ENCODE results near the gene TMEM31. TPM values are rescaled to one million over a fixed set of nuclear protein-coding genes. Genes with fewer than 3 reads are reported as not detected.

Gene TMEM31
- total RNA-seq, result not detected

- TF ChIP-seq, protein P1, sequence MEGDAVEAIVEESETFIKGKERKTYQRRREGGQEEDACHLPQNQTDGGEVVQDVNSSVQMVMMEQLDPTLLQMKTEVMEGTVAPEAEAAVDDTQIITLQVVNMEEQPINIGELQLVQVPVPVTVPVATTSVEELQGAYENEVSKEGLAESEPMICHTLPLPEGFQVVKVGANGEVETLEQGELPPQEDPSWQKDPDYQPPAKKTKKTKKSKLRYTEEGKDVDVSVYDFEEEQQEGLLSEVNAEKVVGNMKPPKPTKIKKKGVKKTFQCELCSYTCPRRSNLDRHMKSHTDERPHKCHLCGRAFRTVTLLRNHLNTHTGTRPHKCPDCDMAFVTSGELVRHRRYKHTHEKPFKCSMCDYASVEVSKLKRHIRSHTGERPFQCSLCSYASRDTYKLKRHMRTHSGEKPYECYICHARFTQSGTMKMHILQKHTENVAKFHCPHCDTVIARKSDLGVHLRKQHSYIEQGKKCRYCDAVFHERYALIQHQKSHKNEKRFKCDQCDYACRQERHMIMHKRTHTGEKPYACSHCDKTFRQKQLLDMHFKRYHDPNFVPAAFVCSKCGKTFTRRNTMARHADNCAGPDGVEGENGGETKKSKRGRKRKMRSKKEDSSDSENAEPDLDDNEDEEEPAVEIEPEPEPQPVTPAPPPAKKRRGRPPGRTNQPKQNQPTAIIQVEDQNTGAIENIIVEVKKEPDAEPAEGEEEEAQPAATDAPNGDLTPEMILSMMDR (IDR thresholded peaks at IDR 0.05; ENCODE audit: low read depth), result no peak
Observed at GRCh38 chrX:103710609-103711008, at the start of gene TMEM31. TSS of gene TMEM31 (plus strand) at chrX:103710909. CDS start at chrX:103712259, 1,350 bp downstream.

DNA sequence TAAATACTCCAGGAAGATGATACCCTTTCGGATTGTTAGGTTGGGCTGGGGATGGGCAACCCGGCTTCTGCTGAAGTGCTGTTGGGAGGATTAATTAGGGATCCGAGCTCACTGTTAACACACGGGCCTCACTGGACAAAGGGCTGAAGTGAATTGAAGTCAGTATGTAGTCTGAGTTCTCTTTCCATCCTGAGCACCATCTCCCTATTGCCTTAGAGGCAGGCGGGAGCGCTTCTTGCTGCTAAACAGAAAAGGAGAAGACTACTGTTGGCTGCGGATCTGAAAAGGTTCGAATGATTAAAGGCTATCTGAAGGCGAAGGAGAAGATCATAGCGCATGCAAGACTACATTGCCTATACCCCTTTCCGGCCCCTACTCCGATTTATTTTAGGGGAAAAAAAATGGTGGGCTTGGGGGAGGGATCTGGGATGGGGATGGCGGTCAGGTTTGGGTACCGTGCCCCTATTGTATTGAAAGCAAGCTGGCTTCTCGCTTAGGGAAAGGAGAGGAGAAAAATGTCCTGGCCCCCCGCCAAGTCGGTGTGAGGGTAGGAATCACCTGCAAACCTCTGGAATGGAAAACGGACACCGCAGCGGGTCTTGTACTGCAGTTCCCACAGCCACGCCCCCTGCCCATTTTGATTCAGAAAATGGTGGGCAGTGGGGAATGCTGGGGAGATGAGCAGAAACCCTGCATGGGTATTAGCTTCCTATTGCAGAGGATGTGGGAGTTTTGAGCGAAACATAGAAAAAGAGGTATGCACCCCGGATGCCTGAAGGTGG, 46.5 kb upstream of the TMEM31 start:
- TF ChIP-seq, protein P1 (IDR thresholded peaks at IDR 0.05; ENCODE audit: low read depth), result no peak

- TF ChIP-seq, protein P1 (IDR thresholded peaks at IDR 0.05; ENCODE audit: low read depth), result no peak
Observed at GRCh38 chrX:103666202-103667107, 44.3 kb upstream of the TMEM31 start.

DNA sequence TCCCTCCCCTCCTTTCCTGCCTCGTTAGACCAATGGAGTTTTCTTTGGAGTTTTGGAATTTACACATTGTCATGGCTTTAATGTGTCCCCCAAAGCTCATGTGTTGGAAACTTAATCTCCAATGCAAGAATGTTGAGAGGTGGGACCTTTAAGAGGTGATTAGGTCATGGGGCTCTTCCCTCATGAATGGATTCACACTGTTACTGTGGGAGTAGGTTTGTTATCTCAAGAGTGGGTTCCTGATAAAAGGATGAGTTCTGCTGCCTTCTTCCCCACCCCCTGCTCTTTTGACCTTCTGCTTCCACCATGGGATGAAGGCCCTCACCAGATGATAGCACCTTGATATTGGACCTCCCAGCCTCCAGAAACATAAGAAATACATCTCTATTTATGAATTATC, 41.0 kb upstream of the TMEM31 start:
- TF ChIP-seq, protein P1 (IDR thresholded peaks at IDR 0.05; ENCODE audit: low read depth), result no peak

DNA sequence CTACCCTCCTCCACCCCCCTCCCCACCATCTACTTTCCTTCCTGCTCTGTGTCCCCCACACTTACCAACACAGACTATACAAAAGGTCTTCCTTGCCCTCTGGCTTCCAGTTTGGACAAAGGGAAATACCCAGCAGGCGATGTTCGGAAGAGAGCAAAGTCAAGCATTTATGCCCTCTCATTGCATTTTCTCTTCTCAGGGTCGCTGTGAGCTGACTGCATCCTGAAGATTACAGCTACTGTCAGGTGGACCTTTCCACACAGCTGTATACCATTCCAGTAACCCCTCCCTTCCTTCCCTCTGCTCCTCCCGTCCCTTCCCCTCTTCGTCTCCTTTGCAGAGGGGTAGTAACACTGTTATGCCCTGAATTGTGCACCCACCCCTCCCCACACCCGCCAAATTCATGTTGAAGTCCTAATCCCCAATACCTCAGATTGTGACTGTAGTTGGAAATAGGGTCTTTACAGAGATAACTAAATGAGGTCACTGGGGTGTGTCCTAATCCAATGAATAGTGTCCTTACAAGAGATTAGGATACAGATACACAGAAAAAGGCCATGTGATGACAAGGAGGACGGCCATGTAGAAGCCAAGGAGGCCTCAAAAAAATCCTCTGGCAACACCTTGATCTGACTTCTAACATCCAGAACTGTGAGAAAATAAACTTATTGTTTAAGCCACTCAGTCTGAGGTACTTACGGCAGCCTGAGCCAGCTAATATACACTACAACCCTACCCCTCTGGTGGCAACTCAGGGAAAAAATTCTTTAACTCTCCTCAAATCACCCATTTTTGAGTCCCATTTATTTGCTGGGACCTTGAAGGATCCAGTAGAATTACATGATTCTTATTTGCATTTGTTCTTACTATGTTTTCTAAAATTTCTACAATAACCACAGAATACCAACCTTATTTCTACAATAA, 35.9 kb upstream of the TMEM31 start:
- TF ChIP-seq, protein P1 (IDR thresholded peaks at IDR 0.05; ENCODE audit: low read depth), result no peak

DNA sequence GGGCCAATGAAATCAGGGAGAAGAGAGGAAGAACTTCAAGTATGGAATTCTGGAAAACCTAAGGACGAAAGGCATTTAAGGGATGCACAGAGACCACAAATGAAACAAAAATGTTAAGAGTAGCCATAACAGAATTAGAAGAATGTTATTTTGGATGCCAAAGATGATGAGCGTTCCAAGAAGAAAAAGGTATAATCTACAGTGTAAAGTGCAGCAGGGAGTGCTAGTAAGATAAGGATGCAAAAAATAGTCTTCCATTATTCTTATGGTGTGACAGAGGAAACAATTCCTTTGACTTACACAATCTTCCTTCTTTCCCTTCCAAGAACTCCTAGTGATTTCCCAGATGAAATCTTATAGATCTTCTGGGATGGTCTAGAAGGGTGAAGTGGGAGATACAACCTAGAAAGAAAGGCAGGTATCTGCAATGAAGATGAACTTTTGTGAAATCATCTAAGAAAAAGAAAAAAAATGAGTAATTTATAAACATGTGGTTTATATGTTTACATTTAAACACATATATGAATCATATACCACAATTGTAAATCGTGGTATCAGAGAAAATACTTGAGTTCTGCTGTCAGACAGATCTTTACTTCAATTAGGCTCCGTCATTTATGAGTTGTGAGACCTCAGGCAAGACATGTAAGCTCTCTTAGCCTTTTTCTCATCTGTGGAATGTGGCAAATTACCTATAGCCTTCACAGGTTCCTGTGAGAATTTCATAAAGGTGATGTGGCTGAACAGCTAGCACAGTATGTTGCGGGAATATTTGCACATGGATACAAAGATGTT, 32.3 kb upstream of the TMEM31 start:
- TF ChIP-seq, protein P1 (IDR thresholded peaks at IDR 0.05; ENCODE audit: low read depth), result no peak
